Measurements from ENCODE around the gene SH3TC1. TPM values are rescaled to one million over a fixed set of nuclear protein-coding genes. Genes with fewer than 3 reads are reported as not detected.

The SH3TC1 gene
- total RNA-seq, 2 experiments from 2014 or later, result 16.2 to 17.5 TPM

- POLR2A ChIA-PET, result no interaction called here
- no peak overlapping the region for H3K4me3 Mint-ChIP-seq
- H3K36me3 Mint-ChIP-seq (ENCODE audit: low read depth), result no peaks in the 10 kb centered on the region
- DNase-seq (no peak), ATAC-seq (no peak)
- peaks cover 15% of the 10 kb centered on the region for H3K4me1 Mint-ChIP-seq (ENCODE audit: low read depth)
- intact Hi-C loops (cut with micrococcal nuclease), result no loop called here
- H3K27ac Mint-ChIP-seq, result no peak overlapping the region
- CTCF ChIA-PET, result interaction anchor here (1.5 kb wide), 1 partner anchor 11 kb away, joined by 3 read pairs; no protein-coding TSS in a partner anchor
- no peaks in the 10 kb centered on the region for H3K9me3 Mint-ChIP-seq
- peaks cover 8% of the 10 kb centered on the region for H3K27me3 Mint-ChIP-seq
- TF ChIP-seq CTCF (IDR thresholded peaks at IDR 0.05), result no peak
Observed at GRCh38 chr4:8156617-8157016, 42.5 kb upstream of the SH3TC1 start.

DNA sequence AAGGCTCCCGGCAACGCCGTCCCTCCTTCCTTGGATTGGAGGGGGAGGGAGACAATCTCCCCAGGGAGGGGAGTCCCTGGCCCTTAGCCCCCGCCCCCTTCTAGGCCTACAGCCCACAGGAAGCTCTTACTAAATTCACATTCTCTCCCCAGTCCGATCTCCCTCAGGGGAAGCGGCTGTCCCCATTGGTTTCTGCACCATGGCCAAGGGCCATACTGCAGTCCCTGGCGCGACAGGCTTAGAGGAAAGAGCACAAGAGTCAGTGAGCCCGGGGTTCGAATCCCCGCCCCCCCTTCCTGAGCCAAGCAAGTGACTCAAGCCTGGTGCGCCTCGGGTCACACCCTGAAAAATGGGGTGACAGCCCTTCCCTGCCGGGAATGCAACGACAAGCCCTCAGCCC, 41.6 kb upstream of the SH3TC1 start:
- Mint-ChIP-seq H3K27ac (no peak overlapping the region), H3K27me3 (peaks cover 8% of the 10 kb centered on the region), H3K4me1 (ENCODE audit: low read depth) (peaks cover 15% of the 10 kb centered on the region), H3K36me3 (ENCODE audit: low read depth) (no peaks in the 10 kb centered on the region), H3K9me3 (no peaks in the 10 kb centered on the region), H3K4me3 (peak overlapping the region; percentile 15)
- DNase-seq (no peak), ATAC-seq (no peak)
- ChIA-PET CTCF (interaction anchor here (1.5 kb wide), 1 partner anchor 11 kb away, joined by 3 read pairs; no protein-coding TSS in a partner anchor), POLR2A (no interaction called here)
- no peak for TF ChIP-seq CTCF (IDR thresholded peaks at IDR 0.05)
- intact Hi-C loops (cut with micrococcal nuclease), result no loop called here

GRCh38 chr4:8157944-8158709, 41.0 kb upstream of the SH3TC1 start:
- no peak for ATAC-seq
- CTCF ChIA-PET, result interaction anchor here (0.9 to 1.7 kb wide), 4 partner anchors 10 to 84 kb away, joined by 3 read pairs; partner anchors contain the start of gene SH3TC1

DNA sequence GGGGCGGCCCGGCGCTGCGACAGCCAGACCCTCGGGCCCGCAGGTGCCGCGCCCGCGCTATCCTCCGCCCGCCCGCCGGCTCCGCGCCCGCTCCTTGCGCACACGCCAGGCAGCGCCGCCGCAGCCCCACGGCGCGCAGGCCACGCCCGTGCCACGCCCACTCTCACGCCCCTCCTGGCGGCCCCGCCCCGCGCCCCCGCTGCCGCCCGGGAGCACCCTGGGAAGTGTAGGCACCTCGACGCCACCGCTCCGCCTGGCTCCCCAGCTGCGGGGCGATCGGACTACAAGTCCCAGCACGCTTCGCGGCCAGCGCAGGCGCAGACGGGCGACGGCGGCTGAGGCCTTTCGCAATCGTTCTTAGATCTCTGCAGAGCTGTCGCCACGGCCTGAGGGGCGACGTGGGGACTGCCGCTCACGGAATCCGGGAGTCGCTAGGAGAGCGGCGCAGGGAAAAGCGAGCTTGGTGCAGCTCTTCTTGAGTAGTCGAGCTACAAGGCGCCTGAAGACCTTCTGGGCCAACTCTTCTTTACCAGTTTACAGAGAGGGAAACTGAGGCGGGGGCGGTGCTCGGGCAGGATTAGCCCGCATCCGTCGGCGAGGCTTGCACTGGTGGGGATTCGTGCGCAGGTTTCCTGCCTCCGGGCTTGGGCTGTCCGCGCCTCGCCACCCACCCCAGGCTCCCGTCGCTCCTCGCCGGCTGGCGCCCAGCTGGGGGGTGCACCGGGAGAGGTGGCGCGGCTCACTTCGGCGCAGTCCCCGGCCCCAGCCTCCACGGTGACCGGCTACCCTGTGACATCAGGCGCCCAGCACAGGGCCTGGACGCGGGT, 40.2 kb upstream of the SH3TC1 start, which contains the start of gene ABLIM2:
Gene ABLIM2 (minus strand): TSS at position 104 of the 827 bp plus-strand sequence. CDS start 124 bp downstream, outside the sequence.
- no peaks in the 10 kb centered on the region for H3K9me3 Mint-ChIP-seq
- intact Hi-C loops (cut with micrococcal nuclease), result no loop called here
- ChIA-PET POLR2A (interaction anchor here (0.8 kb wide), 1 partner anchor 69 kb away, joined by 3 read pairs; no protein-coding TSS in a partner anchor), CTCF (interaction anchor here (0.9 to 1.7 kb wide), 4 partner anchors 10 to 83 kb away, joined by 3 read pairs; partner anchors contain the start of gene SH3TC1)
- no peaks in the 10 kb centered on the region for H3K36me3 Mint-ChIP-seq (ENCODE audit: low read depth)
- ATAC-seq (peak; percentile 99), DNase-seq (peak; percentile 98)
- no peak for TF ChIP-seq CTCF (IDR thresholded peaks at IDR 0.05)
- peaks cover 8% of the 10 kb centered on the region for H3K27me3 Mint-ChIP-seq
- H3K4me1 Mint-ChIP-seq (ENCODE audit: low read depth), result peaks cover 15% of the 10 kb centered on the region
- peak within 1 kb of the TSS; percentile 79 for H3K27ac Mint-ChIP-seq
- peak within 1 kb of the TSS; percentile 88 for H3K4me3 Mint-ChIP-seq

More at GRCh38 chr4:8157944-8158709, 41.0 kb upstream of the SH3TC1 start:
- no peaks in the 10 kb centered on the region for H3K36me3 Mint-ChIP-seq (ENCODE audit: low read depth)
- TF ChIP-seq CTCF (IDR thresholded peaks at IDR 0.05), result no peak
- H3K9me3 Mint-ChIP-seq, result no peaks in the 10 kb centered on the region
- H3K27me3 Mint-ChIP-seq, result peaks cover 8% of the 10 kb centered on the region
- intact Hi-C loops (cut with micrococcal nuclease), result no loop called here
- DNase-seq, result no peak
- H3K4me1 Mint-ChIP-seq (ENCODE audit: low read depth), result peaks cover 15% of the 10 kb centered on the region
- POLR2A ChIA-PET, result no interaction called here
- H3K4me3 Mint-ChIP-seq, result peak overlapping the region; percentile 48
- H3K27ac Mint-ChIP-seq, result no peak overlapping the region
